K562 (cell line): ENCODE measurements around the gene ZNF649. TPM values are rescaled to one million over a fixed set of nuclear protein-coding genes. Genes with fewer than 3 reads are reported as not detected.

ENCODE experiments used
- FOSL1 ChIP-seq: fragments of 200-800 bp; sonication (Bioruptor generic); conservative IDR thresholded peaks from 2 replicates; pipeline ENCODE4 v1.6.1; 2016; ENCODE audit warnings: missing genetic modification characterization, missing compliant biosample characterization
- FOXM1 ChIP-seq, 2 experiments: fragments of 450-650 bp in 1 of 2; sonication (generic) in 1 of 2; formaldehyde crosslinking in 1 of 2; IDR thresholded peaks; 2 replicates each; pipeline versions ENCODE4 v1.6.1 to v1.9.0; 2017 to 2022; ENCODE audit warnings: low read depth in 2 of 2, mild to moderate bottlenecking in 2 of 2, missing genetic modification reagents in 1 of 2, moderate library complexity in 1 of 2
- PHF20 ChIP-seq: fragments of 450-650 bp; IDR thresholded peaks from 2 replicates; pipeline ENCODE4 v1.6.1; 2018; ENCODE audit not compliant: partially characterized antibody
- ZNF764 ChIP-seq: fragments of 250-450 bp; sonication (Bioruptor Pico); IDR thresholded peaks from 2 replicates; pipeline ENCODE4 v1.4.0; 2020; ENCODE audit warnings: low read depth, mild to moderate bottlenecking, moderate library complexity
- polyA plus RNA-seq, 8 experiments: library from polyadenylated mRNA; depleted of rRNA in 4 of 8; stranded (reverse) in 5 of 8; unstranded in 3 of 8; fragments of >200 nt; fragmentation: Nextera tagmentation in 2 of 8; fragmentation: Illumina TruSeq in 1 of 8; extraction: Ambion mirVana in 2 of 8; extraction: Trizol in 1 of 8; gene quantifications; 2 replicates each; pipeline versions ENCODE4 v1.2.1 to v1.2.3, GENCODE V29; 2011 to 2014; ENCODE audit warnings: inconsistent platforms in 1 of 8, missing spikeins in 1 of 8
- total RNA-seq, 7 experiments: library from RNA; depleted of rRNA in 6 of 7; stranded (reverse); fragments of >200 nt in 6 of 7; fragmentation: Illumina TruSeq in 2 of 7; extraction: Trizol in 2 of 7; gene quantifications; 2 replicates each; pipeline versions ENCODE4 v1.2.1 to v1.2.3, GENCODE V29; 2011 to 2021; ENCODE audit warnings: low replicate concordance in 1 of 7
- TF ChIP-seq, protein P1 (sequence below), 2 experiments: fragments of 450-650 bp; formaldehyde crosslinking in 1 of 2; IDR thresholded peaks; 2 replicates each; pipeline versions ENCODE4 v1.4.0 to v1.6.1; 2014 to 2020; ENCODE audit warnings: mild to moderate bottlenecking in 2 of 2, borderline replicate concordance in 1 of 2, low read depth in 1 of 2
- TF ChIP-seq, protein P2 (sequence below), 2 experiments: fragments of 450-650 bp; conservative IDR thresholded peaks; 2 replicates each; pipeline ENCODE4 v1.6.1; 2017; ENCODE audit warnings: mild to moderate bottlenecking in 2 of 2, moderate library complexity in 2 of 2
- TF ChIP-seq, protein P3 (sequence below): fragments of 450-650 bp; IDR thresholded peaks from 2 replicates; pipeline ENCODE4 v1.7.1; 2018; ENCODE audit warnings: mild to moderate bottlenecking, low read depth; ENCODE audit not compliant: partially characterized antibody
- TF ChIP-seq, protein P4 (sequence below): sonication (generic); formaldehyde crosslinking; IDR thresholded peaks from 2 replicates; pipeline ENCODE4 v1.8.1; 2023; ENCODE audit warnings: mild to moderate bottlenecking, missing genetic modification reagents

Gene ZNF649
- total and polyA plus RNA-seq, 9 of the 15 experiments (the other 6 are each of a cell fraction or from before 2014, with no cell fraction given), result 1.4 to 14.9 (median 8.3) TPM

DNA sequence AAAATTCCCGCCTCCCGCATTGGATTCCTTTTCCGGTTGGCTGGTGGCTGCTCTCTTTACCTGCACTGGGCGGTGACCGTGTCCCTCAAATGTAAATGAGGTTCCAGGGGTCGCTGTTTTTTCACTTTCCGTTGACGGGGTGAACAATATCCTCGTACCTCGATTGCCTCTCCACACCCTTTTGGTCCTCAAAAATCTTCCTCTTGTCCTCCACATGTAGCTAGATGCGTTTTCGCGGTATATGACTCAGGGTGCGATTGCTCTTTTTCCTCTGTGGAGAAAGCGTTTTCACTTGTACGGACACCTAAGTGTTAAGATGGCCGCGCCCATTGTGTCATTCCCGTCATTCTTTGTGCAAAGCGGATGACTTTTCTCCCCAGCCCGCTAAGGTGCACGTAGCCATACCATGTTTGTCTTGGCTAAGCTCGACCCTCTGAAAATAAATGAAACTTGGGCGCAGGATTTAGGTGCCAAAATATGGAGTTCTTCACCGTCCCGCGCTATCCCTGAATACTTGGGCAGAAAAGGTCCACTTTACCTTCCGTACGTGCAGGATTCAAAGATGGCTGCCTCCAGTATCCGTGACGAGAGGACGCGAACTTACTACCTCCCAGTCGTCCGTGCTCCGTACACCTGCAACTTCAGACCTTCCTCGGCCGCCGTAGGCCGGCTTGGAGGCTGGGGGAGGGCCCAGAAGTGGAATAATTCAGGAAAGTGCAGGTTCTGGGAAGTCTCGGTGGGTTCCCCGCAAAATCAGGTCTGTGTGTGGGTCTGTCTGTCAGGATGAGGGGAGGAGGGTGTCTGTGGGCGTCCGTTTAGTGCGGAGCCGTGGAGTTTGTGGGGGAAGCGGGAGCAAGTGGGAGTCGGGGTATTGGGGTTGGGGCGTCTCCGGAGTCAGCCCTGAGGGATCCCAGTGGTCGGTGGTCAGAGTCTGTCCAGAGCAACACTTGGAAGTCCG, 22.2 kb upstream of the ZNF649 start, which contains the start of gene ZNF613 (continued):
- TF ChIP-seq, protein P1, sequence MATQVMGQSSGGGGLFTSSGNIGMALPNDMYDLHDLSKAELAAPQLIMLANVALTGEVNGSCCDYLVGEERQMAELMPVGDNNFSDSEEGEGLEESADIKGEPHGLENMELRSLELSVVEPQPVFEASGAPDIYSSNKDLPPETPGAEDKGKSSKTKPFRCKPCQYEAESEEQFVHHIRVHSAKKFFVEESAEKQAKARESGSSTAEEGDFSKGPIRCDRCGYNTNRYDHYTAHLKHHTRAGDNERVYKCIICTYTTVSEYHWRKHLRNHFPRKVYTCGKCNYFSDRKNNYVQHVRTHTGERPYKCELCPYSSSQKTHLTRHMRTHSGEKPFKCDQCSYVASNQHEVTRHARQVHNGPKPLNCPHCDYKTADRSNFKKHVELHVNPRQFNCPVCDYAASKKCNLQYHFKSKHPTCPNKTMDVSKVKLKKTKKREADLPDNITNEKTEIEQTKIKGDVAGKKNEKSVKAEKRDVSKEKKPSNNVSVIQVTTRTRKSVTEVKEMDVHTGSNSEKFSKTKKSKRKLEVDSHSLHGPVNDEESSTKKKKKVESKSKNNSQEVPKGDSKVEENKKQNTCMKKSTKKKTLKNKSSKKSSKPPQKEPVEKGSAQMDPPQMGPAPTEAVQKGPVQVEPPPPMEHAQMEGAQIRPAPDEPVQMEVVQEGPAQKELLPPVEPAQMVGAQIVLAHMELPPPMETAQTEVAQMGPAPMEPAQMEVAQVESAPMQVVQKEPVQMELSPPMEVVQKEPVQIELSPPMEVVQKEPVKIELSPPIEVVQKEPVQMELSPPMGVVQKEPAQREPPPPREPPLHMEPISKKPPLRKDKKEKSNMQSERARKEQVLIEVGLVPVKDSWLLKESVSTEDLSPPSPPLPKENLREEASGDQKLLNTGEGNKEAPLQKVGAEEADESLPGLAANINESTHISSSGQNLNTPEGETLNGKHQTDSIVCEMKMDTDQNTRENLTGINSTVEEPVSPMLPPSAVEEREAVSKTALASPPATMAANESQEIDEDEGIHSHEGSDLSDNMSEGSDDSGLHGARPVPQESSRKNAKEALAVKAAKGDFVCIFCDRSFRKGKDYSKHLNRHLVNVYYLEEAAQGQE (IDR thresholded peaks at IDR 0.05; ENCODE audit: borderline replicate concordance), result peak; percentile 14; the same call in 1 of the 2 replicates
- TF ChIP-seq, protein P1 (CRISPR knock-in tag; IDR thresholded peaks at IDR 0.05; ENCODE audit: low read depth), result 0 out of 2 replicates have a peak, but pooled peaks have one; percentile 26
- TF ChIP-seq, protein P2, sequence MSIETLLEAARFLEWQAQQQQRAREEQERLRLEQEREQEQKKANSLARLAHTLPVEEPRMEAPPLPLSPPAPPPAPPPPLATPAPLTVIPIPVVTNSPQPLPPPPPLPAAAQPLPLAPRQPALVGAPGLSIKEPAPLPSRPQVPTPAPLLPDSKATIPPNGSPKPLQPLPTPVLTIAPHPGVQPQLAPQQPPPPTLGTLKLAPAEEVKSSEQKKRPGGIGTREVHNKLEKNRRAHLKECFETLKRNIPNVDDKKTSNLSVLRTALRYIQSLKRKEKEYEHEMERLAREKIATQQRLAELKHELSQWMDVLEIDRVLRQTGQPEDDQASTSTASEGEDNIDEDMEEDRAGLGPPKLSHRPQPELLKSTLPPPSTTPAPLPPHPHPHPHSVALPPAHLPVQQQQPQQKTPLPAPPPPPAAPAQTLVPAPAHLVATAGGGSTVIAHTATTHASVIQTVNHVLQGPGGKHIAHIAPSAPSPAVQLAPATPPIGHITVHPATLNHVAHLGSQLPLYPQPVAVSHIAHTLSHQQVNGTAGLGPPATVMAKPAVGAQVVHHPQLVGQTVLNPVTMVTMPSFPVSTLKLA (conservative IDR thresholded peaks at IDR 0.05), result peak in 1 of 2 experiments; percentile 38; a peak in 2 of 4 replicates
- peak; percentile 80 for TF ChIP-seq PHF20
- TF ChIP-seq, protein P3, sequence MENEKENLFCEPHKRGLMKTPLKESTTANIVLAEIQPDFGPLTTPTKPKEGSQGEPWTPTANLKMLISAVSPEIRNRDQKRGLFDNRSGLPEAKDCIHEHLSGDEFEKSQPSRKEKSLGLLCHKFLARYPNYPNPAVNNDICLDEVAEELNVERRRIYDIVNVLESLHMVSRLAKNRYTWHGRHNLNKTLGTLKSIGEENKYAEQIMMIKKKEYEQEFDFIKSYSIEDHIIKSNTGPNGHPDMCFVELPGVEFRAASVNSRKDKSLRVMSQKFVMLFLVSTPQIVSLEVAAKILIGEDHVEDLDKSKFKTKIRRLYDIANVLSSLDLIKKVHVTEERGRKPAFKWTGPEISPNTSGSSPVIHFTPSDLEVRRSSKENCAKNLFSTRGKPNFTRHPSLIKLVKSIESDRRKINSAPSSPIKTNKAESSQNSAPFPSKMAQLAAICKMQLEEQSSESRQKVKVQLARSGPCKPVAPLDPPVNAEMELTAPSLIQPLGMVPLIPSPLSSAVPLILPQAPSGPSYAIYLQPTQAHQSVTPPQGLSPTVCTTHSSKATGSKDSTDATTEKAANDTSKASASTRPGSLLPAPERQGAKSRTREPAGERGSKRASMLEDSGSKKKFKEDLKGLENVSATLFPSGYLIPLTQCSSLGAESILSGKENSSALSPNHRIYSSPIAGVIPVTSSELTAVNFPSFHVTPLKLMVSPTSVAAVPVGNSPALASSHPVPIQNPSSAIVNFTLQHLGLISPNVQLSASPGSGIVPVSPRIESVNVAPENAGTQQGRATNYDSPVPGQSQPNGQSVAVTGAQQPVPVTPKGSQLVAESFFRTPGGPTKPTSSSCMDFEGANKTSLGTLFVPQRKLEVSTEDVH, result peak; percentile 49
- TF ChIP-seq, protein P4, sequence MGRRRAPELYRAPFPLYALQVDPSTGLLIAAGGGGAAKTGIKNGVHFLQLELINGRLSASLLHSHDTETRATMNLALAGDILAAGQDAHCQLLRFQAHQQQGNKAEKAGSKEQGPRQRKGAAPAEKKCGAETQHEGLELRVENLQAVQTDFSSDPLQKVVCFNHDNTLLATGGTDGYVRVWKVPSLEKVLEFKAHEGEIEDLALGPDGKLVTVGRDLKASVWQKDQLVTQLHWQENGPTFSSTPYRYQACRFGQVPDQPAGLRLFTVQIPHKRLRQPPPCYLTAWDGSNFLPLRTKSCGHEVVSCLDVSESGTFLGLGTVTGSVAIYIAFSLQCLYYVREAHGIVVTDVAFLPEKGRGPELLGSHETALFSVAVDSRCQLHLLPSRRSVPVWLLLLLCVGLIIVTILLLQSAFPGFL (CRISPR knock-in tag), result 0 out of 2 replicates have a peak, but pooled peaks have one; percentile 63
- peak; percentile 20; the same call in 1 of the 2 replicates for TF ChIP-seq ZNF764 (CRISPR knock-in tag)
- peak; percentile 2; the same call in 1 of the 2 replicates for TF ChIP-seq FOXM1 (IDR thresholded peaks at IDR 0.05; ENCODE audit: low read depth)
- no peak for TF ChIP-seq FOXM1 (CRISPR knock-in tag; IDR thresholded peaks at IDR 0.05; ENCODE audit: low read depth)
- TF ChIP-seq FOSL1 (tag), result peak; percentile 84
